B cell (primary cell): ENCODE measurements around the gene ASPRV1. TPM values are rescaled to one million over a fixed set of nuclear protein-coding genes. Genes with fewer than 3 reads are reported as not detected.

Experiments used
- ATAC-seq: fragments of 200-7000 bp; cut with Tn5 transposase; one replicate; pipeline ENCODE4 v1.10.0; 2021; ENCODE audit warnings: low read depth, mild to moderate bottlenecking, moderate number of reproducible peaks, moderate library complexity
- CTCF ChIA-PET: fragments of 350-600 bp; sonication (Branson Sonifier 250); formaldehyde crosslinking; loops from one replicate; lab custom pipeline; 2021; ENCODE audit warnings: antibody characterized with exemption, inconsistent platforms; lab: Charles Lee
- POLR2A ChIA-PET: fragments of 350-600 bp; sonication (Branson Sonifier 250); formaldehyde crosslinking; loops from one replicate; lab custom pipeline; 2021; ENCODE audit warnings: antibody characterized with exemption; lab: Charles Lee
- DNase-seq: peaks from one replicate; pipeline ENCODE4 v3.0.0; 2013
- H2AFZ ChIP-seq: 2 replicates; pipeline ENCODE4 v1.6.1; 2012; ENCODE audit warnings: mild to moderate bottlenecking, low read depth, low read length; ENCODE audit not compliant: insufficient read depth, poor library complexity, severe bottlenecking
- H3K27ac ChIP-seq, 2 donors: 1 replicate in 1 of 2; 2 replicates in 1 of 2; pipeline ENCODE4 v1.5.1; 2012 to 2013; ENCODE audit warnings: low read length in 2 of 2, mild to moderate bottlenecking in 2 of 2, moderate library complexity in 1 of 2
- H3K27me3 ChIP-seq, 4 experiments: fragments of 200-600 bp in 1 of 4; sonication (generic) in 1 of 4; replicated peaks in 1 of 4; 1 replicate in 2 of 4; 2 replicates in 2 of 4; pipeline versions ENCODE4 v1.6.1 to v1.7.0; 2013 to 2016; ENCODE audit warnings: low read length in 3 of 4, mild to moderate bottlenecking in 2 of 4, mixed read lengths in 1 of 4, moderate library complexity in 1 of 4; ENCODE audit not compliant: insufficient read depth in 4 of 4, control insufficient read depth in 3 of 4; ENCODE audit errors: control extremely low read depth in 1 of 4
- H3K36me3 ChIP-seq, 2 experiments: replicated peaks in 1 of 2; 1 replicate in 1 of 2; 2 replicates in 1 of 2; pipeline versions ENCODE4 v1.6.1 to v1.7.1; 2013; ENCODE audit warnings: low read length in 1 of 2; ENCODE audit not compliant: insufficient read depth in 2 of 2, control insufficient read depth in 1 of 2; ENCODE audit errors: control extremely low read depth in 1 of 2, extremely low read depth in 1 of 2
- H3K4me1 ChIP-seq, 2 donors: fragments of 200-600 bp in 1 of 2; sonication (generic) in 1 of 2; 1 replicate in 1 of 2; 2 replicates in 1 of 2; pipeline versions ENCODE4 v1.5.1 to v1.6.1; 2013 to 2017; ENCODE audit warnings: low read length in 2 of 2; ENCODE audit not compliant: control insufficient read depth in 2 of 2, insufficient read depth in 2 of 2
- H3K4me2 ChIP-seq: replicated peaks from 2 replicates; pipeline ENCODE3; 2012; ENCODE audit warnings: mild to moderate bottlenecking, low read depth, low read length; ENCODE audit not compliant: poor library complexity, severe bottlenecking
- H3K4me3 ChIP-seq, 5 experiments: fragments of 200-600 bp in 1 of 5; sonication (generic) in 1 of 5; 1 replicate in 3 of 5; 2 replicates in 2 of 5; pipeline versions ENCODE4 v1.5.1 to v1.7.0; 2011 to 2016; ENCODE audit warnings: low read length in 4 of 5, mild to moderate bottlenecking in 4 of 5, low read depth in 2 of 5, control low read depth in 1 of 5, moderate library complexity in 1 of 5; ENCODE audit not compliant: insufficient read depth in 1 of 5; ENCODE audit errors: control extremely low read depth in 1 of 5, extremely low read depth in 1 of 5
- H3K79me2 ChIP-seq: fragments of 200-600 bp; sonication (generic); one replicate; pipeline ENCODE4 v1.6.0; 2016; ENCODE audit warnings: low read length; ENCODE audit not compliant: control insufficient read depth, insufficient read depth
- H3K9ac ChIP-seq: fragments of 200-600 bp; sonication (generic); 2 replicates; pipeline ENCODE4 v1.6.1; 2017; ENCODE audit warnings: mild to moderate bottlenecking, low read length, moderate library complexity
- H3K9me3 ChIP-seq, 3 donors: one replicate each; pipeline versions ENCODE4 v1.6.1 to v1.7.1; 2013; ENCODE audit warnings: low read length in 2 of 3; ENCODE audit not compliant: control insufficient read depth in 2 of 3, insufficient read depth in 1 of 3; ENCODE audit errors: control extremely low read depth in 1 of 3
- H4K20me1 ChIP-seq: 2 replicates; pipeline ENCODE4 v1.6.0; 2012; ENCODE audit warnings: mild to moderate bottlenecking, low read length; ENCODE audit not compliant: insufficient read depth, control insufficient read depth, poor library complexity, severe bottlenecking
- H3K27ac Mint-ChIP-seq: one replicate; pipeline ENCODE4 v1.8.0; 2021; ENCODE audit warnings: mixed read lengths
- H3K27me3 Mint-ChIP-seq: one replicate; pipeline ENCODE4 v1.8.0; 2021; ENCODE audit warnings: mixed read lengths
- H3K4me1 Mint-ChIP-seq: one replicate; pipeline ENCODE4 v1.8.0; 2021; ENCODE audit warnings: mixed read lengths
- H3K4me3 Mint-ChIP-seq: one replicate; pipeline ENCODE4 v1.8.0; 2021; ENCODE audit warnings: mixed read lengths
- H3K9me3 Mint-ChIP-seq: one replicate; pipeline ENCODE4 v1.8.0; 2022; ENCODE audit warnings: mixed read lengths; ENCODE audit not compliant: insufficient read depth
- EZH2 ChIP-seq: IDR thresholded peaks from 2 replicates; pipeline ENCODE4 v1.6.1; 2012; ENCODE audit warnings: borderline replicate concordance, low read depth, mild to moderate bottlenecking, moderate library complexity, low read length; ENCODE audit not compliant: insufficient read depth, poor library complexity, severe bottlenecking
- WGBS: methylation state at CpG from one replicate; pipeline ENCODE4 v1.1.5; 2013; ENCODE audit warnings: missing lambda C conversion rate; ENCODE audit not compliant: insufficient coverage; 5-methylcytosine and 5-hydroxymethylcytosine counted together
- intact Hi-C: fragments of 100-400 bp; cut with micrococcal nuclease; formaldehyde crosslinking; loops from one replicate; pipeline ENCODE4 v1.10.0; 2022
- polyA plus RNA-seq: library from polyadenylated mRNA; depleted of rRNA; stranded (reverse); fragments of >200 nt; gene quantifications from 2 replicates; pipeline ENCODE4 v1.2.3, GENCODE V29; 2012
- total RNA-seq, 2 donors: library from RNA; stranded (reverse); fragments of 120-200 nt in 1 of 2; gene quantifications; 1 replicate in 1 of 2; 2 replicates in 1 of 2; pipeline versions ENCODE4 v1.2.3 to v1.2.4, GENCODE V29; 2013 to 2022
- TF ChIP-seq, protein P1 (sequence below): fragments of 200-600 bp; IDR thresholded peaks from one replicate; pipeline ENCODE4 v1.8.0; 2022; ENCODE audit warnings: antibody characterized with exemption, mild to moderate bottlenecking

The ASPRV1 gene
- total and polyA plus RNA-seq, 2 donors (not counting 1 experiment from before 2014, with no cell fraction given), result 1.1 TPM

DNA sequence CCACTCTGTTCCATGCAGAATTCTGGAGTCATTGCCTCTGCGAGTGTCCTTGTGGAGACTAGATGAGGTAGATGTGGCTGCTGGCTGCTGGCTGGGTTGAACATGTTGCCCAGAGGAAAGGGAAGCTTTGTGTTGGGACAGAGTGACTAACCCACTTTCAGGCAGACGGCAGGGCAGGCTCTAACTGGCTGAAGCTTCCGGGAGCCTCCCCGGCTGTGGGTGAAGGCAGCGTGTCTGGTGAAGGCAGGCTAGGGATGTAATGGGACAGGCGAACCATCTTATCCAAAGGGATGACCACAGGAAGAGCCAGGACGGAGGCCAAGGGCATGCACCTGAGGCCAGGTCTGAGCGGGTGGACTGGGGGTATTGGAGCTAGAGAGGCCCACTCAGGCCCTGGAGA is 16.0 kb downstream of the ASPRV1 start:
- peaks cover 0 to 8% of the 10 kb centered on the region in 2 donors for H3K4me1 ChIP-seq
- ChIA-PET POLR2A (no interaction called here), CTCF (no interaction called here)
- H3K27ac Mint-ChIP-seq, result no peak overlapping the region
- no peak overlapping the region for H3K4me3 Mint-ChIP-seq
- H4K20me1 ChIP-seq, result no peaks in the 10 kb centered on the region
- no peaks in the 10 kb centered on the region for H3K9me3 ChIP-seq
- H3K9me3 Mint-ChIP-seq, result no peaks in the 10 kb centered on the region
- intact Hi-C loops, result no loop called here
- no peak overlapping the region for H3K9ac ChIP-seq
- no peaks in the 10 kb centered on the region for H3K27me3 Mint-ChIP-seq
- no peaks in the 10 kb centered on the region for H3K27me3 ChIP-seq
- DNase-seq, result no peak
- H3K4me2 ChIP-seq, result no peak overlapping the region
- TF ChIP-seq, protein P1, sequence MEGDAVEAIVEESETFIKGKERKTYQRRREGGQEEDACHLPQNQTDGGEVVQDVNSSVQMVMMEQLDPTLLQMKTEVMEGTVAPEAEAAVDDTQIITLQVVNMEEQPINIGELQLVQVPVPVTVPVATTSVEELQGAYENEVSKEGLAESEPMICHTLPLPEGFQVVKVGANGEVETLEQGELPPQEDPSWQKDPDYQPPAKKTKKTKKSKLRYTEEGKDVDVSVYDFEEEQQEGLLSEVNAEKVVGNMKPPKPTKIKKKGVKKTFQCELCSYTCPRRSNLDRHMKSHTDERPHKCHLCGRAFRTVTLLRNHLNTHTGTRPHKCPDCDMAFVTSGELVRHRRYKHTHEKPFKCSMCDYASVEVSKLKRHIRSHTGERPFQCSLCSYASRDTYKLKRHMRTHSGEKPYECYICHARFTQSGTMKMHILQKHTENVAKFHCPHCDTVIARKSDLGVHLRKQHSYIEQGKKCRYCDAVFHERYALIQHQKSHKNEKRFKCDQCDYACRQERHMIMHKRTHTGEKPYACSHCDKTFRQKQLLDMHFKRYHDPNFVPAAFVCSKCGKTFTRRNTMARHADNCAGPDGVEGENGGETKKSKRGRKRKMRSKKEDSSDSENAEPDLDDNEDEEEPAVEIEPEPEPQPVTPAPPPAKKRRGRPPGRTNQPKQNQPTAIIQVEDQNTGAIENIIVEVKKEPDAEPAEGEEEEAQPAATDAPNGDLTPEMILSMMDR, result no peak
- no peak for TF ChIP-seq EZH2
- peaks cover 7% of the 10 kb centered on the region for H3K4me1 Mint-ChIP-seq
- H3K36me3 ChIP-seq, result peaks cover 0 to 17% of the 10 kb centered on the region in 2 experiments
- no peak for ATAC-seq
- H3K4me3 ChIP-seq, result no peak overlapping the region
- H3K27ac ChIP-seq, result no peak overlapping the region
- 73% methylated on average over 8 of the region's 8 CpGs for WGBS
- H2AFZ ChIP-seq, result no peak overlapping the region
- no peaks in the 10 kb centered on the region for H3K79me2 ChIP-seq

- H3K27ac ChIP-seq, result no peak overlapping the region
- DNase-seq, result no peak
- ChIA-PET CTCF (interaction anchor here (1.0 kb wide), 1 partner anchor 21 kb away, joined by 3 read pairs; no protein-coding TSS in a partner anchor), POLR2A (interaction anchor here (0.5 kb wide), 1 partner anchor 126 kb away, joined by 3 read pairs; no protein-coding TSS in a partner anchor)
- no peaks in the 10 kb centered on the region for H3K79me2 ChIP-seq
- H3K4me2 ChIP-seq, result no peak overlapping the region
- Mint-ChIP-seq H3K4me1 (peaks cover 7% of the 10 kb centered on the region), H3K27me3 (no peaks in the 10 kb centered on the region), H3K9me3 (no peaks in the 10 kb centered on the region), H3K4me3 (no peak overlapping the region), H3K27ac (no peak overlapping the region)
- no peaks in the 10 kb centered on the region for H3K27me3 ChIP-seq
- peaks cover 0 to 17% of the 10 kb centered on the region in 2 experiments for H3K36me3 ChIP-seq
- no peak overlapping the region for H3K9ac ChIP-seq
- intact Hi-C loops, result no loop called here
- peaks cover 0 to 8% of the 10 kb centered on the region in 2 donors for H3K4me1 ChIP-seq
- no peak for ATAC-seq
- no peaks in the 10 kb centered on the region for H3K9me3 ChIP-seq
- H2AFZ ChIP-seq, result no peak overlapping the region
- TF ChIP-seq, protein P1, result no peak
- TF ChIP-seq EZH2, result no peak
- H4K20me1 ChIP-seq, result no peaks in the 10 kb centered on the region
- WGBS, result 95% methylated on average over 6 of the region's 7 CpGs
- H3K4me3 ChIP-seq, result no peak overlapping the region
Measured at GRCh38 chr2:69944756-69945155, 16.7 kb downstream of the ASPRV1 start.
